ENCODE data around the gene GAK.
"Not testable (repeated sequence)": the region's sequence is repeated elsewhere in the genome, so short reads cannot be mapped to it uniquely, and the experiment has no call there.

The GAK gene

GRCh38 chr4:951594-952468 lies 19.7 kb upstream of the GAK start:
- DNase-seq: no peak

GRCh38 chr4:951186-951585 lies 19.1 kb upstream of the GAK start:
- DNase-seq: no peak

GRCh38 chr4:950136-951020 lies 18.3 kb upstream of the GAK start:
- no peak for DNase-seq

DNA sequence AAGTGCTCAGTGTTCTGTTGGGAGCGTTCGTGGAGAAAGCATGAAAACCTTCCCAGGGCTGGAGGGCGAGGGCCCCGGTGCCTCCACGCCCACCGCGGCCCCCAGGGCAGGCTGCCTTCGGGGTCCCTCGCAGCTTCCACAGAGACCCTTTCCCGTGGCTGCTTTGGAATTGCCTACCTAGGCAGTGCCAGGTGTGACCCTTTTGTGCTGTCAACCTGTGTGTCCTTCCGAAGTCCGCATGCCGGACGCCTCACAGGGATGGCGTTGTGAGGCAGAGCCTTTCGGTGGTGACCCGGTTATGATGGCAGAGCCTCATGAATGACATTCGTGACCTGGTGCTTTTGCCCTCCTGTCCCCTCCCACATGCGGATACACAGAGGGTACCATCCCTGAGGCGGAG lies 17.5 kb upstream of the GAK start:
- DNase-seq: no peak

- DNase-seq: no peak
Measured at GRCh38 chr4:948936-949300, 16.8 kb upstream of the GAK start.

GRCh38 chr4:948101-948935 lies 16.2 kb upstream of the GAK start:
- DNase-seq: no peak

DNA sequence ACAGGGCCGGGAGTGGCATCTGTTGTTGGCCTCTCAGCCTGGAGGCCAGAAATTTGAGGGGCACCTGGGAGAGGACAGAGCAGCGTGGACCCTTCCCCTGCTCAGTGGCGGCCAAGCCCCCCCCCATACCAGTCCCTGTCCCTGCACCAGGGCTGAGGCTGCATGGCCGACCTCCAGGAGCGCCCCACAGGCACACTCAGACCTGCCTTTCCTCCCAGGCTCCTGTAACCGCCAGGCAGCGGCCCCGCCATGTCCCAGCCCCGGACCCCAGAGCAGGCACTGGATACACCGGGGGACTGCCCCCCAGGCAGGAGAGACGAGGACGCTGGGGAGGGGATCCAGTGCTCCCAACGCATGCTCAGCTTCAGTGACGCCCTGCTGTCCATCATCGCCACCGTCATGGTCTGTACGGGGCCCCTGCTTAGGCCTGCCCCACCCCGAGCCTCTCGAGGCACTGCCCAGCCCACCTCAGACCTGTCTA lies 15.4 kb upstream of the GAK start:
- DNase-seq: no peak

- no peak for DNase-seq
Measured at GRCh38 chr4:946517-947471, 14.7 kb upstream of the GAK start.

DNA sequence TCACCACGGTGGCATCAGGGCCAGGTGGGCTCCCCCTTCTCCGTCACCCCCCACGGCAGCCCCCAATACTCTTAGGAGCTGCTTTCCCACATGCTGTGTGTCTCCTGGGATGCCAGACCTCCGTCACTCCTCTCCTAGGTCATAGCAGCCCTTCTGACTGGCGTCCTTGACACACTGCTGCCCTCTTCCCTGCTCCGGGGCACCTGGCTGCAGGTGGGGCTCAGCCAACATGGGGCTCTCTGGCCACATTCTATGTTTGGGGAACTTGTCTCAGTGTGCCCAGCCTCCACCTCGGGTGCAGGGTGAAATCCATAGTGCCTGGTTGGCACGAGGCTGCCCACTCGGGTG lies 14.0 kb upstream of the GAK start:
- DNase-seq: no peak

GRCh38 chr4:945274-946102 lies 13.4 kb upstream of the GAK start:
- DNase-seq: peak; percentile 0

DNA sequence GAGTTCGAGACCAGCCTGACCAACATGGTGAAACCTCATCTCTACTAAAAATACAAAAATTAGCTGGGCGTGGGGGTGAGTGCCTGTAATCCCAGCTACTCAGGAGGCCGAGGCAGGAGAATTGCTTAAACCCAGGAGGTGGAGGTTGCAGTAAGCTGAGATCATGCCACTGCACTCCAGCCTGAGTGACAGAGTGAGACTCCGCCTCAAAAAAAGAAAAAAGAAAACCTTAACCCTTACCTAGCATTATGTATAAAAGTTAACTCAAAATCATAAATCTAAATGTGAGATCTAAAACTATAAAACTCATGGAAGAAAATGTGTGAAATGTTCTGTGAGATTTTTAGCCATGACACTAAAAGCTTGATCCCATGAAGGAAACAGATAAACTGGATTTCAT lies 7.4 kb upstream of the GAK start:
- DNase-seq: not testable (repeated sequence)

GRCh38 chr4:932713-933070 lies 576 bp upstream of the GAK start:
- no peak for DNase-seq

- no peak for DNase-seq
Measured at GRCh38 chr4:931194-931959, 739 bp downstream of the GAK start.

- no peak for DNase-seq
Measured at GRCh38 chr4:930827-931193, 1.3 kb downstream of the GAK start.

- DNase-seq: no peak
Measured at GRCh38 chr4:930028-930551, 2.0 kb downstream of the GAK start.

GRCh38 chr4:929096-929765 lies 2.9 kb downstream of the GAK start:
- no peak for DNase-seq

DNA sequence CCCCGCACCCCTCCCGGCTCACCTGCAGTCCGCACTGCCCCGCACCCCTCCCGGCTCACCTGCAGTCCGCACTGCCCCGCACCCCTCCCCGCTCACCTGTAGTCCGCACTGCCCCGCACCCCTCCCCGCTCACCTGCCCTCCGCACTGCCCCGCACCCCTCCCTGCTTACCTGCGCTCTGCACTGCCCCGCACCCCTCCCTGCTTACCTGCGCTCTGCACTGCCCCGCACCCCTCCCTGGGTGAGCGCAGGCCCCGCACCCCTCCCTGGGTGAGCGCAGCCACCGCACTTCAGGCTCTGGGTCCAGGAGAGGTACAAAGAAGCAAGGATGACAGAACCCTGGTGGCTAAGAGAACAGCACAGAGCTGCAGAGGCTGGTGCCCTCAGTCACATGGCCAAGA lies 4.5 kb downstream of the GAK start:
- DNase-seq: not testable (repeated sequence)

DNA sequence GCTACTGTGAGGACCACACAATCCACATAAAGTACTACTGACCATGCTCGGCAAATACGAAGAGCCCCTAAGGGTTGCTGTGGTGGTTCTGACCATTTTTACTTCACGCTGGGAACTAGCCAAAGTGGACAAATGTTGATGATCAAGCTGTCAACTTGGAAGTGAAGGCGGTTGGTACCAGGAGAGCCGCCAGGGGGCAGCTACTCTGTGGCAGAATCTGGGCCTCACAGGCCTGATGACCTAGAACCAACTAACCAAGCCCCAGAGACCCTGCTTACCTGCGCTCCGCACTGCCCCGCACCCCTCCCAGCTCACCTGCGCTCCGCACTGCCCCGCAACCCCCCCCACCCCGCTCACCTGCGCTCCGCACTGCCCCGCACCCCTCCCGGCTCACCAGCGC lies 5.6 kb downstream of the GAK start:
- no peak for DNase-seq

DNA sequence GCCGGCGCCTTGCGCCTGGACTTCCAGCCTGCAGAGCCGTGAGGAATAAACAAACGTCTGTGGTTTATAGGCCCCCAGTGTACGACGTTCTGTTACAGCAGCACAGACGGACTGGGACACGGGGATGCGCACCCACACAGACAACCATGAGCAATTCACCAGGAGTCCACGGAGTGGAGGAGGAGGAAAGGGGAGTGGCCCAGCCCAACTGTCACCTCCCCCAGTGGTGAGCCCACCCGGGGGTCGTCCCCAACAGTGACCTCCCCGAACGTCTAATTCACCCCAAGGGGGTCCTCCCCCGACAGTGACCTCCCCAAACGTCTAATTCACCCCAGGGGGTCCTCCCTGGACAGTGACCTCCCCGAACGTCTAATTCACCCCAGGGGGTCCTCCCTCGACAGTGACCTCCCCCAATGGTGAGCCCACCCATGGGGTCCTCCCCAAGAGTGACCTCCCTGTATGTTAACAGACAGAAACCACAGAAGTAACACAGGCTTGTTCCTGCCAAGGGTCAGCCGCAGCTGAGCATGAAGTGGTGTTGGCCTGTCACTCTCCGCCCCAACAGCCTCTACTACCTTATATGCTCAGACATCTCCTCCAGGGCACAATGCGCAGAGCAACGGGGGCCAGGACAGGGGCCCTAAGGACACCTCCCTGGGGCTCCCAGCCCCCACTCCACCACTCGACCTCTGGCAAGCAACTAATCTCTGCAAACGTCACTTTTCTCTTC lies 6.2 kb downstream of the GAK start:
- no peak for DNase-seq

Data from NCI-H1417 treated with DMSO at 0.1 percent for 48 hours (cell line).